Astrocyte (in vitro differentiated cells and primary cell): ENCODE measurements around the gene SNX11. TPM values are rescaled to one million over a fixed set of nuclear protein-coding genes. Genes with fewer than 3 reads are reported as not detected.

Experiments used
- DNase-seq: peaks from one replicate; pipeline ENCODE4 v3.0.0-alpha.2; 2010; ENCODE audit warnings: low read depth
- FAIRE-seq: peaks from 2 replicates; lab custom pipeline; 2011; peaks lifted over from hg19 to GRCh38; lab: Jason Lieb, UNC
- H2AFZ ChIP-seq: 2 replicates; pipeline ENCODE4 v1.6.0; 2012; ENCODE audit warnings: low read depth, low read length, inconsistent platforms
- H3K27ac ChIP-seq: 2 replicates; pipeline ENCODE4 v1.5.1; 2011; ENCODE audit warnings: low read depth, low read length, inconsistent platforms
- H3K27me3 ChIP-seq: 2 replicates; pipeline ENCODE4 v1.6.0; 2011; ENCODE audit warnings: low read length, inconsistent platforms; ENCODE audit not compliant: insufficient read depth
- H3K36me3 ChIP-seq: 2 replicates; pipeline ENCODE4 v1.5.1; 2011; ENCODE audit warnings: low read length, inconsistent platforms; ENCODE audit not compliant: insufficient read depth
- H3K4me1 ChIP-seq: 2 replicates; pipeline ENCODE4 v1.5.1; 2011; ENCODE audit warnings: low read length, inconsistent platforms; ENCODE audit not compliant: insufficient read depth
- H3K4me2 ChIP-seq: 2 replicates; pipeline ENCODE4 v1.6.0; 2012; ENCODE audit warnings: low read length, inconsistent platforms
- H3K4me3 ChIP-seq: 2 replicates; pipeline ENCODE4 v1.5.1; 2011; ENCODE audit warnings: low read depth, mild to moderate bottlenecking, low read length, inconsistent platforms; ENCODE audit not compliant: insufficient read depth
- H3K79me2 ChIP-seq: 2 replicates; pipeline ENCODE4 v1.6.0; 2012; ENCODE audit warnings: mild to moderate bottlenecking, low read length, inconsistent platforms; ENCODE audit not compliant: insufficient read depth
- H3K9ac ChIP-seq: 2 replicates; pipeline ENCODE4 v1.6.0; 2012; ENCODE audit warnings: mild to moderate bottlenecking, low read length, inconsistent platforms
- H3K9me3 ChIP-seq: 2 replicates; pipeline ENCODE4 v1.5.1; 2012; ENCODE audit warnings: low read depth, mild to moderate bottlenecking, low read length, inconsistent platforms; ENCODE audit not compliant: insufficient read depth
- H4K20me1 ChIP-seq: 2 replicates; pipeline ENCODE4 v1.6.0; 2012; ENCODE audit warnings: low read length, inconsistent platforms; ENCODE audit not compliant: insufficient read depth
- H3K27ac Mint-ChIP-seq: one replicate; pipeline ENCODE4 v1.8.0; 2021; ENCODE audit warnings: mild to moderate bottlenecking, mixed read lengths; ENCODE audit not compliant: unreplicated experiment
- H3K27me3 Mint-ChIP-seq: one replicate; pipeline ENCODE4 v1.8.0; 2021; ENCODE audit warnings: low read depth, mixed read lengths; ENCODE audit not compliant: unreplicated experiment
- H3K36me3 Mint-ChIP-seq: one replicate; pipeline ENCODE4 v1.8.0; 2021; ENCODE audit warnings: low read depth, mixed read lengths; ENCODE audit not compliant: unreplicated experiment
- H3K4me1 Mint-ChIP-seq: one replicate; pipeline ENCODE4 v1.8.0; 2021; ENCODE audit warnings: low read depth, mixed read lengths; ENCODE audit not compliant: unreplicated experiment
- H3K4me3 Mint-ChIP-seq: one replicate; pipeline ENCODE4 v1.8.0; 2021; ENCODE audit warnings: mild to moderate bottlenecking, moderate library complexity, mixed read lengths; ENCODE audit not compliant: unreplicated experiment
- H3K9me3 Mint-ChIP-seq: one replicate; pipeline ENCODE4 v1.8.0; 2021; ENCODE audit warnings: mild to moderate bottlenecking, mixed read lengths; ENCODE audit not compliant: unreplicated experiment
- CTCF ChIP-seq: IDR thresholded peaks from 2 replicates; pipeline ENCODE4 v1.5.1; 2011; ENCODE audit warnings: low read depth, mild to moderate bottlenecking, inconsistent platforms, low read length, moderate library complexity; ENCODE audit not compliant: insufficient read depth
- EZH2 ChIP-seq: IDR thresholded peaks from 2 replicates; pipeline ENCODE4 v1.6.1; 2012; ENCODE audit warnings: mild to moderate bottlenecking, low read length, inconsistent platforms; ENCODE audit not compliant: insufficient read depth
- total RNA-seq: library from RNA; stranded (reverse); gene quantifications from 2 replicates; pipeline ENCODE4 v1.2.1, GENCODE V29; 2021

Gene SNX11
- total RNA-seq, 1 donor from 2014 or later: 33.3 TPM

- TF ChIP-seq EZH2 (no peak), CTCF (no peak)
- H3K79me2 ChIP-seq: peaks cover 89% of the 10 kb centered on the region
Measured at GRCh38 chr17:48084932-48085331, 22.6 kb upstream of the SNX11 start.

GRCh38 chr17:48093341-48094045 lies 14.1 kb upstream of the SNX11 start:
- Histone ChIP-seq H3K9ac (no peak overlapping the region), H3K4me1 (no peaks in the 10 kb centered on the region), H4K20me1 (peaks cover 80% of the 10 kb centered on the region), H3K27ac (no peak overlapping the region), H3K27me3 (no peaks in the 10 kb centered on the region), H2AFZ (no peak overlapping the region), H3K79me2 (peaks cover 97% of the 10 kb centered on the region), H3K4me3 (no peak overlapping the region), H3K36me3 (peaks cover 7% of the 10 kb centered on the region), H3K4me2 (no peak overlapping the region), H3K9me3 (no peaks in the 10 kb centered on the region)
- H3K27ac Mint-ChIP-seq: no peak overlapping the region
- no peaks in the 10 kb centered on the region for H3K9me3 Mint-ChIP-seq
- peaks cover 3% of the 10 kb centered on the region for H3K36me3 Mint-ChIP-seq
- no peaks in the 10 kb centered on the region for H3K27me3 Mint-ChIP-seq
- no peak for TF ChIP-seq EZH2
- TF ChIP-seq CTCF: no peak
- peaks cover 2% of the 10 kb centered on the region for H3K4me1 Mint-ChIP-seq
- DNase-seq: no peak
- FAIRE-seq: no peak
- no peak overlapping the region for H3K4me3 Mint-ChIP-seq

More at GRCh38 chr17:48084932-48085331, 22.6 kb upstream of the SNX11 start:
- H3K9me3 ChIP-seq: no peaks in the 10 kb centered on the region
- no peak overlapping the region for H3K27ac ChIP-seq
- FAIRE-seq: no peak
- Mint-ChIP-seq H3K4me1 (peaks cover 2% of the 10 kb centered on the region), H3K4me3 (no peak overlapping the region), H3K9me3 (no peaks in the 10 kb centered on the region), H3K36me3 (no peaks in the 10 kb centered on the region), H3K27ac (no peak overlapping the region), H3K27me3 (no peaks in the 10 kb centered on the region)
- no peak overlapping the region for H3K9ac ChIP-seq
- H3K4me3 ChIP-seq: no peak overlapping the region
- H4K20me1 ChIP-seq: peaks cover 68% of the 10 kb centered on the region
- DNase-seq: no peak
- H2AFZ ChIP-seq: no peak overlapping the region
- no peaks in the 10 kb centered on the region for H3K27me3 ChIP-seq
- H3K4me1 ChIP-seq: no peaks in the 10 kb centered on the region
- no peaks in the 10 kb centered on the region for H3K36me3 ChIP-seq
- H3K4me2 ChIP-seq: no peak overlapping the region

GRCh38 chr17:48095611-48096010 lies 12.0 kb upstream of the SNX11 start:
- H3K36me3 Mint-ChIP-seq: peaks cover 3% of the 10 kb centered on the region
- no peak overlapping the region for H2AFZ ChIP-seq
- H3K27ac ChIP-seq: no peak overlapping the region
- no peaks in the 10 kb centered on the region for H3K27me3 ChIP-seq
- no peaks in the 10 kb centered on the region for H3K9me3 ChIP-seq
- peaks cover 7% of the 10 kb centered on the region for H3K36me3 ChIP-seq
- DNase-seq (no peak), FAIRE-seq (no peak)
- peaks cover 6% of the 10 kb centered on the region for H3K4me1 ChIP-seq
- no peak overlapping the region for H3K4me2 ChIP-seq
- H3K4me3 Mint-ChIP-seq: no peak overlapping the region
- no peak for TF ChIP-seq EZH2
- no peak for TF ChIP-seq CTCF
- no peak overlapping the region for H3K27ac Mint-ChIP-seq
- H3K27me3 Mint-ChIP-seq: no peaks in the 10 kb centered on the region
- H3K79me2 ChIP-seq: peaks cover 99% of the 10 kb centered on the region
- peaks cover 79% of the 10 kb centered on the region for H4K20me1 ChIP-seq
- no peak overlapping the region for H3K9ac ChIP-seq
- no peaks in the 10 kb centered on the region for H3K4me1 Mint-ChIP-seq
- no peaks in the 10 kb centered on the region for H3K9me3 Mint-ChIP-seq
- H3K4me3 ChIP-seq: no peak overlapping the region
